ENCODE results near the gene SHISAL1.

- TF ChIP-seq CTCF (IDR thresholded peaks at IDR 0.05; ENCODE audit: low read length) (no peak), EZH2 (IDR thresholded peaks at IDR 0.05; ENCODE audit: borderline replicate concordance, low read length) (no peak)
Observed at GRCh38 chr22:44329179-44329796, 16.5 kb upstream of the SHISAL1 start.
